Left renal pelvis (tissue), 4 donors: ENCODE measurements around the gene KIF12. TPM values are rescaled to one million over a fixed set of nuclear protein-coding genes. Genes with fewer than 3 reads are reported as not detected.
A peak's percentile ranks its signal among the peaks of the same experiment; 100 is the strongest.
"Not testable (repeated sequence)": the region's sequence is repeated elsewhere in the genome, so short reads cannot be mapped to it uniquely, and the experiment has no call there.

Source experiments
- DNase-seq, 4 donors: peaks; one replicate each; pipeline ENCODE4 v3.0.0-alpha.2; 2013; ENCODE audit warnings: low read depth in 4 of 4, low spot score in 3 of 4
- polyA plus RNA-seq, 4 donors: library from polyadenylated mRNA; unstranded; fragments of 120-200 nt; gene quantifications; one replicate each; pipeline ENCODE4 v1.2.1, GENCODE V29; 2013; ENCODE audit not compliant: insufficient read length in 4 of 4

KIF12 gene
- 100 to 1,000 TPM in 3 of 4 donors, 1 to 10 TPM in 1; 2.5 to 256 (median 142) TPM for polyA plus RNA-seq

GRCh38 chr9:114098936-114099668 is at the start of gene KIF12:
TSS of gene KIF12 (minus strand) at chr9:114099292. CDS start at chr9:114099276, 16 bp downstream.
- DNase-seq = peak; percentile 79 to 87 (median 86)

GRCh38 chr9:114146735-114147134 is 47.6 kb upstream of the KIF12 start:
- no peak for DNase-seq

GRCh38 chr9:114143234-114143633 is 44.1 kb upstream of the KIF12 start:
- no peak for DNase-seq

GRCh38 chr9:114141553-114142402 is 42.7 kb upstream of the KIF12 start:
- DNase-seq = no peak

- no peak for DNase-seq
Observed at GRCh38 chr9:114140850-114141249, 41.8 kb upstream of the KIF12 start.

- DNase-seq = no peak
Observed at GRCh38 chr9:114140401-114140800, 41.3 kb upstream of the KIF12 start.

- DNase-seq = no peak
Observed at GRCh38 chr9:114139071-114139470, 40.0 kb upstream of the KIF12 start.

- DNase-seq = no peak
Observed at GRCh38 chr9:114138552-114138971, 39.5 kb upstream of the KIF12 start.

- DNase-seq = no peak
Observed at GRCh38 chr9:114137831-114138230, 38.7 kb upstream of the KIF12 start.

- DNase-seq = no peak
Observed at GRCh38 chr9:114134827-114135396, 35.8 kb upstream of the KIF12 start.

GRCh38 chr9:114132550-114132918 is 33.4 kb upstream of the KIF12 start:
- no peak for DNase-seq

- DNase-seq = no peak
Observed at GRCh38 chr9:114131808-114132549, 32.9 kb upstream of the KIF12 start.

- DNase-seq = no peak
Observed at GRCh38 chr9:114130624-114131277, 31.7 kb upstream of the KIF12 start.

- DNase-seq = no peak
Observed at GRCh38 chr9:114130141-114130540, 31.0 kb upstream of the KIF12 start.

- DNase-seq = not testable (repeated sequence)
Observed at GRCh38 chr9:114128759-114129158, 29.7 kb upstream of the KIF12 start.

- DNase-seq = no peak
Observed at GRCh38 chr9:114126247-114127060, 27.4 kb upstream of the KIF12 start.

- DNase-seq = no peak
Observed at GRCh38 chr9:114125476-114126013, 26.5 kb upstream of the KIF12 start.

GRCh38 chr9:114124666-114125475 is 25.8 kb upstream of the KIF12 start:
- no peak for DNase-seq
